DND-41 (cell line): ENCODE measurements around the gene CD2AP.

Experiments used
- CTCF ChIP-seq: IDR thresholded peaks from 2 replicates; pipeline ENCODE4 v1.5.1; 2012; ENCODE audit warnings: borderline replicate concordance, low read length, moderate library complexity, mild to moderate bottlenecking; ENCODE audit not compliant: poor library complexity, severe bottlenecking; ENCODE audit errors: extremely low read depth
- EZH2 ChIP-seq: IDR thresholded peaks from 3 replicates; pipeline ENCODE4 v1.6.1; 2012; ENCODE audit warnings: borderline replicate concordance, low read depth, mild to moderate bottlenecking, moderate library complexity, low read length, inconsistent platforms; ENCODE audit not compliant: severe bottlenecking

DNA sequence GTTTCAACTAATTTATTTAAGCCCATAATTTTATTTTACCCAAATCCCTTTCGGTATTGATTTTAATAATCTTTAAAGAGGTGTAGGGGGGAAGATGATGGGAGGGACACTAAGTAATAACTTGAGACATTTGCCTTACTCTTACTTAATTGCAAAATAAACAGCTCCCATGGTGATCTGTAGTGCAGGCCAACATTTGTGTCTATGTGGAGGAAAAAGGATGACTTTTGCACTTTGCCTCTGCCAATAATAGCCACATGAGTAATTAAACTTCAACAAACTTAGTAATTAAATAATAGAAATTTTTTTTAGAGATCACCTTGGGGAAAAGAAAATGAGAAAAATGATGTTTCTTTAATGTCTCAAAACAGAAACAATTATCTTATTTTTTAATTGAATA is 29.9 kb upstream of the CD2AP start:
- TF ChIP-seq CTCF (no peak), EZH2 (no peak)
